ENCODE results near the gene ORM1. TPM values are rescaled to one million over a fixed set of nuclear protein-coding genes. Genes with fewer than 3 reads are reported as not detected.

Gene ORM1
- total and polyA plus RNA-seq, 2 of the 8 experiments (the other 6 are each of a cell fraction or from before 2014, with no cell fraction given), result 0.32 TPM; not detected in 1

DNA sequence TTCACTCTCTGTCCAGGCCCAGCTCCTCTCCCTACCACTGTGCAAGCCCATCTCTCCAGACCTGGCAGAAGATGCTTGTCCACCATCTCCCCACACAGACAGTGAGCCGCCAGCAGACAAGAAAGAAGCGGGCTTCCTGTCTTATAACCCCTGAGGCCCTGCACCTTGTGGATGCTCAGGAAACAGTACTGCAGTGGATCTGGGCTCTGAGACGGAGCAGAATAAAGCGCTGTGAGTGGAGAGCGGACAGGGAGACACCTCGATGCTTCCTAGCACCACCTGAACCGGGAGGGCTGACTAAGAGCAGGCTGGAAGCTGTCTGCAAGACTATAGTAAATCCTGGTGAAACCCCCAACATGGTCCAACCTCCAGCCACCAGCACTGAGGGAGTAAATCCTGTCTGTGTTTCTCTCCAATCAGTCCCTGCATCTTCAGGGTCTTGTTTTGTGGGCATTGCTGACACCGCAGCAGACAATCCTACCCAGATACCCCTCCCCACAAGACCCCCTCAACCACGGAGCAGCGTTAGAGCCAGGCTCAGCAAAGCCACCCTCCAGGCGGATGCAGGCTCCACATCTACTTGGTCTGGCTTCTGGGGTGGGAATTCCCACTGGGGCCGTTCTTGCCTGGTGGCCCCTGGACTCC lies 25.5 kb downstream of the ORM1 start (continued):
- TF ChIP-seq, protein P1, sequence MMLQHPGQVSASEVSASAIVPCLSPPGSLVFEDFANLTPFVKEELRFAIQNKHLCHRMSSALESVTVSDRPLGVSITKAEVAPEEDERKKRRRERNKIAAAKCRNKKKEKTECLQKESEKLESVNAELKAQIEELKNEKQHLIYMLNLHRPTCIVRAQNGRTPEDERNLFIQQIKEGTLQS (IDR thresholded peaks at IDR 0.05; ENCODE audit: insufficient read depth, low read depth, low read length), result no peak
- TF ChIP-seq EZH2 (IDR thresholded peaks at IDR 0.05; ENCODE audit: low read depth, low read length, severe bottlenecking) (no peak), JUND (IDR thresholded peaks at IDR 0.05; ENCODE audit: low read length) (no peak), EGR1 (IDR thresholded peaks at IDR 0.05; ENCODE audit: borderline replicate concordance, low read depth, low read length) (no peak), CHD2 (IDR thresholded peaks at IDR 0.05; ENCODE audit: low read length) (no peak)
- TF ChIP-seq, protein P2, sequence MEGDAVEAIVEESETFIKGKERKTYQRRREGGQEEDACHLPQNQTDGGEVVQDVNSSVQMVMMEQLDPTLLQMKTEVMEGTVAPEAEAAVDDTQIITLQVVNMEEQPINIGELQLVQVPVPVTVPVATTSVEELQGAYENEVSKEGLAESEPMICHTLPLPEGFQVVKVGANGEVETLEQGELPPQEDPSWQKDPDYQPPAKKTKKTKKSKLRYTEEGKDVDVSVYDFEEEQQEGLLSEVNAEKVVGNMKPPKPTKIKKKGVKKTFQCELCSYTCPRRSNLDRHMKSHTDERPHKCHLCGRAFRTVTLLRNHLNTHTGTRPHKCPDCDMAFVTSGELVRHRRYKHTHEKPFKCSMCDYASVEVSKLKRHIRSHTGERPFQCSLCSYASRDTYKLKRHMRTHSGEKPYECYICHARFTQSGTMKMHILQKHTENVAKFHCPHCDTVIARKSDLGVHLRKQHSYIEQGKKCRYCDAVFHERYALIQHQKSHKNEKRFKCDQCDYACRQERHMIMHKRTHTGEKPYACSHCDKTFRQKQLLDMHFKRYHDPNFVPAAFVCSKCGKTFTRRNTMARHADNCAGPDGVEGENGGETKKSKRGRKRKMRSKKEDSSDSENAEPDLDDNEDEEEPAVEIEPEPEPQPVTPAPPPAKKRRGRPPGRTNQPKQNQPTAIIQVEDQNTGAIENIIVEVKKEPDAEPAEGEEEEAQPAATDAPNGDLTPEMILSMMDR (IDR thresholded peaks at IDR 0.05; ENCODE audit: control extremely low read depth in 1 of 3, insufficient read depth in 1 of 3, low read depth in 1 of 3, low read length in 3 of 3), result no peak
- TF ChIP-seq, protein P3, sequence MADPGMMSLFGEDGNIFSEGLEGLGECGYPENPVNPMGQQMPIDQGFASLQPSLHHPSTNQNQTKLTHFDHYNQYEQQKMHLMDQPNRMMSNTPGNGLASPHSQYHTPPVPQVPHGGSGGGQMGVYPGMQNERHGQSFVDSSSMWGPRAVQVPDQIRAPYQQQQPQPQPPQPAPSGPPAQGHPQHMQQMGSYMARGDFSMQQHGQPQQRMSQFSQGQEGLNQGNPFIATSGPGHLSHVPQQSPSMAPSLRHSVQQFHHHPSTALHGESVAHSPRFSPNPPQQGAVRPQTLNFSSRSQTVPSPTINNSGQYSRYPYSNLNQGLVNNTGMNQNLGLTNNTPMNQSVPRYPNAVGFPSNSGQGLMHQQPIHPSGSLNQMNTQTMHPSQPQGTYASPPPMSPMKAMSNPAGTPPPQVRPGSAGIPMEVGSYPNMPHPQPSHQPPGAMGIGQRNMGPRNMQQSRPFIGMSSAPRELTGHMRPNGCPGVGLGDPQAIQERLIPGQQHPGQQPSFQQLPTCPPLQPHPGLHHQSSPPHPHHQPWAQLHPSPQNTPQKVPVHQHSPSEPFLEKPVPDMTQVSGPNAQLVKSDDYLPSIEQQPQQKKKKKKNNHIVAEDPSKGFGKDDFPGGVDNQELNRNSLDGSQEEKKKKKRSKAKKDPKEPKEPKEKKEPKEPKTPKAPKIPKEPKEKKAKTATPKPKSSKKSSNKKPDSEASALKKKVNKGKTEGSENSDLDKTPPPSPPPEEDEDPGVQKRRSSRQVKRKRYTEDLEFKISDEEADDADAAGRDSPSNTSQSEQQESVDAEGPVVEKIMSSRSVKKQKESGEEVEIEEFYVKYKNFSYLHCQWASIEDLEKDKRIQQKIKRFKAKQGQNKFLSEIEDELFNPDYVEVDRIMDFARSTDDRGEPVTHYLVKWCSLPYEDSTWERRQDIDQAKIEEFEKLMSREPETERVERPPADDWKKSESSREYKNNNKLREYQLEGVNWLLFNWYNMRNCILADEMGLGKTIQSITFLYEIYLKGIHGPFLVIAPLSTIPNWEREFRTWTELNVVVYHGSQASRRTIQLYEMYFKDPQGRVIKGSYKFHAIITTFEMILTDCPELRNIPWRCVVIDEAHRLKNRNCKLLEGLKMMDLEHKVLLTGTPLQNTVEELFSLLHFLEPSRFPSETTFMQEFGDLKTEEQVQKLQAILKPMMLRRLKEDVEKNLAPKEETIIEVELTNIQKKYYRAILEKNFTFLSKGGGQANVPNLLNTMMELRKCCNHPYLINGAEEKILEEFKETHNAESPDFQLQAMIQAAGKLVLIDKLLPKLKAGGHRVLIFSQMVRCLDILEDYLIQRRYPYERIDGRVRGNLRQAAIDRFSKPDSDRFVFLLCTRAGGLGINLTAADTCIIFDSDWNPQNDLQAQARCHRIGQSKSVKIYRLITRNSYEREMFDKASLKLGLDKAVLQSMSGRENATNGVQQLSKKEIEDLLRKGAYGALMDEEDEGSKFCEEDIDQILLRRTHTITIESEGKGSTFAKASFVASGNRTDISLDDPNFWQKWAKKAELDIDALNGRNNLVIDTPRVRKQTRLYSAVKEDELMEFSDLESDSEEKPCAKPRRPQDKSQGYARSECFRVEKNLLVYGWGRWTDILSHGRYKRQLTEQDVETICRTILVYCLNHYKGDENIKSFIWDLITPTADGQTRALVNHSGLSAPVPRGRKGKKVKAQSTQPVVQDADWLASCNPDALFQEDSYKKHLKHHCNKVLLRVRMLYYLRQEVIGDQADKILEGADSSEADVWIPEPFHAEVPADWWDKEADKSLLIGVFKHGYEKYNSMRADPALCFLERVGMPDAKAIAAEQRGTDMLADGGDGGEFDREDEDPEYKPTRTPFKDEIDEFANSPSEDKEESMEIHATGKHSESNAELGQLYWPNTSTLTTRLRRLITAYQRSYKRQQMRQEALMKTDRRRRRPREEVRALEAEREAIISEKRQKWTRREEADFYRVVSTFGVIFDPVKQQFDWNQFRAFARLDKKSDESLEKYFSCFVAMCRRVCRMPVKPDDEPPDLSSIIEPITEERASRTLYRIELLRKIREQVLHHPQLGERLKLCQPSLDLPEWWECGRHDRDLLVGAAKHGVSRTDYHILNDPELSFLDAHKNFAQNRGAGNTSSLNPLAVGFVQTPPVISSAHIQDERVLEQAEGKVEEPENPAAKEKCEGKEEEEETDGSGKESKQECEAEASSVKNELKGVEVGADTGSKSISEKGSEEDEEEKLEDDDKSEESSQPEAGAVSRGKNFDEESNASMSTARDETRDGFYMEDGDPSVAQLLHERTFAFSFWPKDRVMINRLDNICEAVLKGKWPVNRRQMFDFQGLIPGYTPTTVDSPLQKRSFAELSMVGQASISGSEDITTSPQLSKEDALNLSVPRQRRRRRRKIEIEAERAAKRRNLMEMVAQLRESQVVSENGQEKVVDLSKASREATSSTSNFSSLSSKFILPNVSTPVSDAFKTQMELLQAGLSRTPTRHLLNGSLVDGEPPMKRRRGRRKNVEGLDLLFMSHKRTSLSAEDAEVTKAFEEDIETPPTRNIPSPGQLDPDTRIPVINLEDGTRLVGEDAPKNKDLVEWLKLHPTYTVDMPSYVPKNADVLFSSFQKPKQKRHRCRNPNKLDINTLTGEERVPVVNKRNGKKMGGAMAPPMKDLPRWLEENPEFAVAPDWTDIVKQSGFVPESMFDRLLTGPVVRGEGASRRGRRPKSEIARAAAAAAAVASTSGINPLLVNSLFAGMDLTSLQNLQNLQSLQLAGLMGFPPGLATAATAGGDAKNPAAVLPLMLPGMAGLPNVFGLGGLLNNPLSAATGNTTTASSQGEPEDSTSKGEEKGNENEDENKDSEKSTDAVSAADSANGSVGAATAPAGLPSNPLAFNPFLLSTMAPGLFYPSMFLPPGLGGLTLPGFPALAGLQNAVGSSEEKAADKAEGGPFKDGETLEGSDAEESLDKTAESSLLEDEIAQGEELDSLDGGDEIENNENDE (IDR thresholded peaks at IDR 0.05; ENCODE audit: insufficient replicate concordance, low read length), result no peak

Data from H1 (cell line).